Tibial nerve (tissue), 4 donors: ENCODE measurements around the gene FBXO21. TPM values are rescaled to one million over a fixed set of nuclear protein-coding genes. Genes with fewer than 3 reads are reported as not detected.
"Not testable (repeated sequence)": the region's sequence is repeated elsewhere in the genome, so short reads cannot be mapped to it uniquely, and the experiment has no call there.

Source experiments
- DNase-seq, 2 donors: peaks; one replicate each; pipeline ENCODE4 v3.0.0-alpha.2; 2019; ENCODE audit warnings: low spot score in 2 of 2
- H3K27ac ChIP-seq, 4 donors: fragments of 200-600 bp; sonication (generic) in 3 of 4; one replicate each; pipeline ENCODE4 v1.5.1; 2017 to 2019; ENCODE audit warnings: mild to moderate bottlenecking in 1 of 4
- H3K27me3 ChIP-seq, 2 donors: fragments of 200-600 bp; sonication (generic) in 1 of 2; one replicate each; pipeline versions ENCODE4 v1.5.1 to v1.6.0; 2017 to 2019
- H3K36me3 ChIP-seq, 3 donors: fragments of 200-600 bp; sonication (generic); one replicate each; pipeline ENCODE4 v1.5.1; 2018 to 2019
- H3K4me1 ChIP-seq, 4 donors: fragments of 200-600 bp; sonication (generic) in 3 of 4; one replicate each; pipeline ENCODE4 v1.5.1; 2017 to 2019
- H3K4me3 ChIP-seq, 4 donors: fragments of 200-600 bp; sonication (generic) in 3 of 4; one replicate each; pipeline ENCODE4 v1.5.1; 2017 to 2019; ENCODE audit warnings: mild to moderate bottlenecking in 1 of 4, moderate library complexity in 1 of 4
- H3K9me3 ChIP-seq, 4 donors: fragments of 200-600 bp; sonication (generic) in 3 of 4; one replicate each; pipeline ENCODE4 v1.5.1; 2017 to 2019
- CTCF ChIP-seq, 5 experiments: fragments of 200-600 bp in 3 of 5; fragments of 450-650 bp in 2 of 5; sonication (generic) in 3 of 5; IDR thresholded peaks; one replicate each; pipeline ENCODE4 v1.5.1; 2016 to 2019; ENCODE audit warnings: antibody characterized with exemption in 5 of 5, mild to moderate bottlenecking in 3 of 5, moderate library complexity in 2 of 5
- EP300 ChIP-seq, 2 donors: sonication (generic); formaldehyde crosslinking; IDR thresholded peaks; one replicate each; pipeline ENCODE4 v1.6.1; 2017; ENCODE audit warnings: antibody characterized with exemption in 2 of 2, mild to moderate bottlenecking in 1 of 2
- POLR2A ChIP-seq, 2 donors: fragments of 450-650 bp; IDR thresholded peaks; one replicate each; pipeline ENCODE4 v1.6.1; 2017; ENCODE audit warnings: antibody characterized with exemption in 2 of 2, mild to moderate bottlenecking in 2 of 2, moderate library complexity in 2 of 2
- WGBS, 2 donors: methylation state at CpG; one replicate each; pipeline ENCODE4 v1.1.5; 2018; 5-methylcytosine and 5-hydroxymethylcytosine counted together
- total RNA-seq, 4 donors: library from RNA; depleted of rRNA; stranded (reverse); fragments of >200 nt; gene quantifications; one replicate each; pipeline ENCODE4 v1.1.0, GENCODE V29; 2016

FBXO21 gene
- total RNA-seq, 4 donors from 2014 or later: 56.1 to 154 (median 84.6) TPM

GRCh38 chr12:117111821-117112595 lies 78.3 kb downstream of the FBXO21 start:
- WGBS, 2 donors: 44 to 46% methylated on average over 15 of the region's 15 CpGs
- Histone ChIP-seq H3K27ac (no peak overlapping the region), H3K9me3 (no peaks in the 10 kb centered on the region), H3K36me3 (no peaks in the 10 kb centered on the region), H3K27me3 (no peaks in the 10 kb centered on the region), H3K4me1 (no peaks in the 10 kb centered on the region), H3K4me3 (no peak overlapping the region)
- DNase-seq: no peak
- no peak for TF ChIP-seq POLR2A (IDR thresholded peaks at IDR 0.05)
- TF ChIP-seq CTCF (IDR thresholded peaks at IDR 0.05): no peak
- no peak for TF ChIP-seq EP300 (IDR thresholded peaks at IDR 0.05)

GRCh38 chr12:117111386-117111785 lies 78.9 kb downstream of the FBXO21 start:
- no peak for TF ChIP-seq EP300 (IDR thresholded peaks at IDR 0.05)
- no peak for TF ChIP-seq CTCF (IDR thresholded peaks at IDR 0.05)
- TF ChIP-seq POLR2A (IDR thresholded peaks at IDR 0.05): no peak
- Histone ChIP-seq H3K4me1 (no peaks in the 10 kb centered on the region), H3K9me3 (no peaks in the 10 kb centered on the region), H3K36me3 (no peaks in the 10 kb centered on the region), H3K4me3 (no peak overlapping the region), H3K27me3 (no peaks in the 10 kb centered on the region), H3K27ac (no peak overlapping the region)
- WGBS, 2 donors: 30 to 37% methylated on average over 6 of the region's 6 CpGs
- DNase-seq: no peak

GRCh38 chr12:117109943-117110635 lies 80.2 kb downstream of the FBXO21 start:
- WGBS, 2 donors: 85 to 88% methylated on average over 8 of the region's 8 CpGs
- TF ChIP-seq POLR2A (IDR thresholded peaks at IDR 0.05) (no peak), CTCF (IDR thresholded peaks at IDR 0.05) (no peak), EP300 (IDR thresholded peaks at IDR 0.05) (no peak)

GRCh38 chr12:117105902-117106301 lies 84.4 kb downstream of the FBXO21 start:
- Histone ChIP-seq H3K4me3 (no peak overlapping the region), H3K27ac (no peak overlapping the region), H3K4me1 (no peaks in the 10 kb centered on the region), H3K36me3 (no peaks in the 10 kb centered on the region), H3K9me3 (no peaks in the 10 kb centered on the region), H3K27me3 (peaks cover 0 to 14% of the 10 kb centered on the region in 2 donors)
- 77 to 93% methylated on average over 12 of the region's 12 CpGs for WGBS, 2 donors
- TF ChIP-seq EP300 (IDR thresholded peaks at IDR 0.05): no peak
- no peak for TF ChIP-seq POLR2A (IDR thresholded peaks at IDR 0.05)
- TF ChIP-seq CTCF (IDR thresholded peaks at IDR 0.05): no peak
- DNase-seq: no peak

More at GRCh38 chr12:117109943-117110635, 80.2 kb downstream of the FBXO21 start:
- Histone ChIP-seq H3K36me3 (no peaks in the 10 kb centered on the region), H3K27me3 (no peaks in the 10 kb centered on the region), H3K4me3 (no peak overlapping the region), H3K27ac (no peak overlapping the region), H3K9me3 (no peaks in the 10 kb centered on the region), H3K4me1 (no peaks in the 10 kb centered on the region)
- no peak for DNase-seq

- 31 to 52% methylated on average over 2 of the region's 2 CpGs for WGBS, 2 donors
- Histone ChIP-seq H3K27me3 (peaks cover 0 to 31% of the 10 kb centered on the region in 2 donors), H3K4me1 (peaks cover 0 to 13% (median 3%) of the 10 kb centered on the region in 4 donors)
- H3K36me3 ChIP-seq, DNase-seq, H3K27ac ChIP-seq, H3K4me3 ChIP-seq, H3K9me3 ChIP-seq: not testable (repeated sequence)
Measured at GRCh38 chr12:117104003-117104402, 86.3 kb downstream of the FBXO21 start.
